Activated naive CD8-positive, alpha-beta T cell (primary cell): ENCODE data around the gene COX6A1.
A peak's percentile ranks its signal among the peaks of the same experiment; 100 is the strongest.

ENCODE experiments used
- H3K27ac Mint-ChIP-seq: one replicate; pipeline ENCODE4 v1.8.0; 2021; ENCODE audit warnings: mixed read lengths
- H3K27me3 Mint-ChIP-seq: one replicate; pipeline ENCODE4 v1.8.0; 2021; ENCODE audit warnings: mixed read lengths
- H3K36me3 Mint-ChIP-seq: one replicate; pipeline ENCODE4 v1.8.0; 2021; ENCODE audit warnings: mixed read lengths
- H3K4me1 Mint-ChIP-seq: one replicate; pipeline ENCODE4 v1.8.0; 2021; ENCODE audit warnings: low read depth, mixed read lengths
- H3K4me3 Mint-ChIP-seq: one replicate; pipeline ENCODE4 v1.8.0; 2021; ENCODE audit warnings: mild to moderate bottlenecking, mixed read lengths
- H3K9me3 Mint-ChIP-seq: one replicate; pipeline ENCODE4 v1.8.0; 2021; ENCODE audit warnings: low read depth, mixed read lengths

Gene COX6A1

DNA sequence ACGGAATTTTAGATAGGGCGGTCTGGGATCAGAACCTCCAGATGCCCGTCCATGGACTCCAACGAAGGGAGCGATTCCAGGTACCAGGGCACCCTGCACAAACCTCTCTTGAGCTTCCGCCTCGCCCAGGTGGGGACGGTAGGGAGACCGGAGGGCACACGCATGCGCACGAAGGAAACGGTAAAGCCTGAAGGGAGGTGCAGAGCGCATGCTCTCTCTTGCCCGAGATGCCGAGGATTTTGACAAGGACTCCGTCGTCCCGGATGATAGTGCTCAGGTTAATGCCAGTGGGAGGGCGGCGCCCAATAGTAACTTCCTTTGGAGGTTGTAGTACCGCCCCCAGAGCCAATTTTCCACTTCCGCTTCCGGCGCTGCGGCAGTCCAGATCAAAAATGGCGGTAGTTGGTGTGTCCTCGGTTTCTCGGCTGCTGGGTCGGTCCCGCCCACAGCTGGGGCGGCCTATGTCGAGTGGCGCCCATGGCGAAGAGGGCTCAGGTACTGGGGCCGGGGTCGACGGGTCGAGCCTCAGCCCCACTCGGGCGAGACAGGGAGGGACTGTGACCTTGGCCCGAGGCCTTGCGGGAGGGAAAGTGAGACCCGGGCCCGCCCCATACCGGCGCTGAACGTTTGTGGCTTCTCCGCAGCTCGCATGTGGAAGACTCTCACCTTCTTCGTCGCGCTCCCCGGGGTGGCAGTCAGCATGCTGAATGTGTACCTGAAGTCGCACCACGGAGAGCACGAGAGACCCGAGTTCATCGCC, at the start of gene COX6A1:
Gene COX6A1 (plus strand): TSS at position 379 of the 760 bp plus-strand sequence. CDS start 14 bp downstream, at position 393.
- H3K4me3 Mint-ChIP-seq, result peak within 1 kb of the TSS; percentile 99
- no peaks in the 10 kb centered on the region for H3K9me3 Mint-ChIP-seq
- H3K4me1 Mint-ChIP-seq, result peaks cover 33% of the 10 kb centered on the region
- no peaks in the 10 kb centered on the region for H3K36me3 Mint-ChIP-seq
- H3K27ac Mint-ChIP-seq, result peak within 1 kb of the TSS; percentile 98
- H3K27me3 Mint-ChIP-seq, result no peaks in the 10 kb centered on the region

DNA sequence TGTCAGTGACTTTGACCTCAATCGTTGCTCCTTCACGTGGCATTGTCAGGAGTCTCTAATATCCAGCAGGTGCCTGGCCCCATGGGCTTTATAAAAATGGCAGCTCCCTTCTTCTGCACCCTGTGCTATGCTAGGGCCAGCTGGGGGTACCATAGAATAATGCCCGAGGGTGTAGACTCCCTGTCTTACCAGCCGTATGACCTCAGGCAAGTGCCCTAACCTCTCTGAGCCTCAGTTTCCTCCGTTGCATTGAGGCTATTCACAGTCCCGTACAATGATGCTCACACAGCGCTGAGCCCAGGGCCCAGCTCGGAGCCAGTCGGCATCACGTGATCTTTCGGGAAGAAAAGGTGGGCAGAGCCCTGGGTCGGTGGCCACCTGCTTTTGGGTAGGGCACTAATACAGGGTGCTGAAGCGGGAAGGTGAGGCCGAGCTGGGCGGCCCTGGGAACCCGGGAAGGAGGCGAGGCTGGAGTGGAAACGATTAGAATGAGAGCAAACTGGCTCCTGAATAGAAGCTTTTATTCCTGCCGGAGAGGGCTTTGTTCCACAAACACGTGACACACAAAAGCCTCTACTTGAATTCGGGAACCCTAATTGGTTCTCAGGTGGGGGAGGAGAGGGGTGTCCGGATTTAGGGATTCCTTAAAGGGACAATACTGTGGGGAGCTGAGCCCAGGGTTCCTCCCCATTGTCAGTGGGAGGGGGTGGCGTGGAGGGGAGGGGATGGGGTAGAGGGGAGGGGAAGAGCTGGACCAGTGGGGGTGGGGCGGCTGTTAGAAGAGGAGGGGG, 49.0 kb upstream of the COX6A1 start:
- H3K9me3 Mint-ChIP-seq, result no peaks in the 10 kb centered on the region
- peaks cover 20% of the 10 kb centered on the region for H3K27me3 Mint-ChIP-seq
- no peak overlapping the region for H3K4me3 Mint-ChIP-seq
- H3K4me1 Mint-ChIP-seq, result peaks cover 2% of the 10 kb centered on the region
- H3K36me3 Mint-ChIP-seq, result no peaks in the 10 kb centered on the region
- H3K27ac Mint-ChIP-seq, result no peak overlapping the region

DNA sequence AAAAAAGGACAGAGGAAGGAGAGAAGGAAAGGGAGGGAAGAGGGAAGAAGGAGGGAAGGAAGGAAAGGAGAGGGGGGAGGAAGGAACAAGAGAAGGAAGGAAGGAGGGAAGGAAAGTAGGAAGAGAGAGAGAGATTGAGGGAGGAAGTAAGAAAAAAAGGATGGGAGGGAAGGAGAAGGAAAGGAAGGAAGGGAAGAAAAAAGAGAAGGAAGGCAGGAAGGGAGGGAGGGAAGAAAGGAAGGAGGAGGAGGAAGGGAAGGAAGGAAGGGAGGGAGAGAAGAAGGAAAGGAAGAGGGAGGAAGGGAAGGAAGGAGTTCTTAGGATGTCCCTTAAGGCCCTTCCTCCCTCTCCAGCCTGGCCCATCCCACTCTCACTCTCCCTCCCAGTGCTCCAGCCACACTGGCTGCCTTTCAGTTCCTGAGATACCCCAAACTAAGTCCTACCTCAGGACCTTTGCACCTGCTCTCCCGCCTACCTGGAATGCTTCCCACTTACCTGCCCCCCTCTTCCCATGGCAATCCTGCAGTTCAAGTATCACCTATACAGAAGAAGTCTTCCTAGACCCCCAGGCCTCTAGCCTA, 47.3 kb upstream of the COX6A1 start:
- Mint-ChIP-seq H3K9me3 (no peaks in the 10 kb centered on the region), H3K36me3 (no peaks in the 10 kb centered on the region), H3K27me3 (peaks cover 18% of the 10 kb centered on the region), H3K4me1 (peaks cover 4% of the 10 kb centered on the region), H3K27ac (no peak overlapping the region), H3K4me3 (no peak overlapping the region)

DNA sequence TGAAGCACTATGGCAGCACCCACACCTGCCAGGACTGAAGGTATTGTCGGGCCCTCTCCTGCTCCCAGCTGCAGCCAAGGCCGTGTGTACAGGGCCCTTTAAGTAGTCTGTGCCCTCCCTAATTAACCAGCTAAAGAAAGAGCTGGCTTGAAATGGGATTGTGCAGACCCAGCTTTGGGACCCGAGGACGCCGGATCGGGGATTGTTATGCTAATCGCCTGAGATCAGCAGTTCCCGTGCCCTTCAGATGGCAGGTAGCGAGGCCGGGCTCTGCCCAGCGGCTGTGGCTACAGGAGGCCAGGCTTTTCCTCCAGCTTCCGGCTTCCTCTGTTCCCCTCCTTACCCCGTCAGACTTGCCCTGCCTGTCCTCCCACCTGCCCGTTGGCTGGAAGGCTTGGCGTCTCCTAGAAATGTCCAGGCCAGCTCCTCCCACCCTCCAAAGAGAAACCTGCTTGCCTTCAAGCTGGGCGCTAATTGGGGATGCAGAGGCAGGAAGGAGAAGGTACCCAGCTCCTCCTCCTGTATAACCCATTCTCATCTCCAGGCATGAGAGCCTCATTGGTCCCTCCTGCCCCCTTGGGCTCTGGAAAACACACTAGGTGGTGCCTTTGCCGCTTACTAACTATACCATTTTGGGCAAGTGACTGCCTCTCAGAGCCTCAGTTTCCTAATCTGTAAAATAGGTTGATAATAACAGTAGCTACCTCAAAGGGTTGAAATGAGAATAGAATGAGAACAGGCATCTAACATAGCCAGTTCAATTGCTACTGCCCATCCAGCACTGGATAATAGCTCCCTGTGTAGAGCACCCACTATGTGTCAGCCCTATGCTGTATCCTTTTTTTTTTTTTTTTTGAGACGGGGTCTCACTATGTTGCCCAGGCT, 43.2 kb upstream of the COX6A1 start:
- Mint-ChIP-seq H3K36me3 (no peaks in the 10 kb centered on the region), H3K4me1 (peaks cover 2% of the 10 kb centered on the region), H3K27me3 (peaks cover 15% of the 10 kb centered on the region), H3K9me3 (no peaks in the 10 kb centered on the region), H3K27ac (no peak overlapping the region), H3K4me3 (no peak overlapping the region)

DNA sequence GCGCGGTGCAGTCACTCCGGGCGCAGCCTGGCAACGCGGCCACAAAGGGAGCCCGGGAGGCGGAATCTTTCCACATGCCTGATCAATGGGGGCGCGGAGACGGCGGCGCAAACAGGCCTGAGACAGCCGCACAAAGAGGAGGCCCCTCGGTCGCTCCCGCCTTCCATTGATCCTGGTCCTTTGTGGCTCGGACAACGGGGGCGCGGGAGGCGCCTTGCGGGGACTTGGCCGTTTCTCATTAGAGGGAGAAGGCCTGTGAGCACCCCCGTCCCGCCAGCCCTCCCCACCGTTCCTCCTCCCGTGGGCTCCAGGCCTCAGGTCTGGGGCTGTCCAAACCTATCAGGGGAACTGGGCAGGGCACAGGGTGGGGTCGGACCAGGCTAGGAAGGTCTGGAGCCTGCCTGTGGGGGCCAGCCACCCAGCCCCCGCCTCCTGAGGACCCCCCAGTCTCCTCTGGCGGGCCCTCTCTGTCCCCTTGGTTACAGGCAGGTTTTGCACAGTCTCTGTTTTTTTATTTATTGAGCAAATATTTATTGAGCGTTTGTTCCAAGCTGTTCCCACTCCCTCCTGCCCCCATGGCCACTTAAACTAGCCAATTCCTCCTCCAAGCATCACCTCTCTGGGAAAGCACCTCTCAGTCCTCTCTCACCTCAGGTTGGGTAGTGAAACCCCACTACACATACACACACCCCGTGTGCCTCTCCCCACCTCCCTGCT, 39.9 kb upstream of the COX6A1 start:
- Mint-ChIP-seq H3K36me3 (no peaks in the 10 kb centered on the region), H3K4me1 (peaks cover 2% of the 10 kb centered on the region), H3K27ac (no peak overlapping the region), H3K4me3 (no peak overlapping the region), H3K9me3 (no peaks in the 10 kb centered on the region), H3K27me3 (peaks cover 14% of the 10 kb centered on the region)

DNA sequence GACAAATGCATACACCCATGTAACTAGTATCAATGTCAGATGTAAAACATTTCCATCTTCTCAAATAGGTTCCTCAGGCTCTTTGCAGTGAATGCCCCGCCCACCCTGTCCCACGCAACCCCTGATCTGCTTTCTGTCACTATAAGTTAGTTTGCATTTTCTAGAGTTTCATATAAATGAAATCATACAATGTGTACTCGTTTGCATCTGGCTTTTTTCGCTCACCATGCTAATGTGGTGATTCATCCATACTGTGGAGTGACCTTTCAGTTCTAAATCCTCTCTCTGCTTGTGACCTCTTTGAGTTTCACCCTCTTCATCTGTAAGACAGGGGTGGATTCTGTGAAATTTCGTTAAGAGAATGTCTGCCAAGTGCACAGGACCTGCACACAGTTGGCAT, 38.4 kb upstream of the COX6A1 start:
- Mint-ChIP-seq H3K4me1 (peaks cover 3% of the 10 kb centered on the region), H3K4me3 (no peak overlapping the region), H3K36me3 (no peaks in the 10 kb centered on the region), H3K9me3 (no peaks in the 10 kb centered on the region), H3K27ac (no peak overlapping the region), H3K27me3 (peaks cover 14% of the 10 kb centered on the region)

DNA sequence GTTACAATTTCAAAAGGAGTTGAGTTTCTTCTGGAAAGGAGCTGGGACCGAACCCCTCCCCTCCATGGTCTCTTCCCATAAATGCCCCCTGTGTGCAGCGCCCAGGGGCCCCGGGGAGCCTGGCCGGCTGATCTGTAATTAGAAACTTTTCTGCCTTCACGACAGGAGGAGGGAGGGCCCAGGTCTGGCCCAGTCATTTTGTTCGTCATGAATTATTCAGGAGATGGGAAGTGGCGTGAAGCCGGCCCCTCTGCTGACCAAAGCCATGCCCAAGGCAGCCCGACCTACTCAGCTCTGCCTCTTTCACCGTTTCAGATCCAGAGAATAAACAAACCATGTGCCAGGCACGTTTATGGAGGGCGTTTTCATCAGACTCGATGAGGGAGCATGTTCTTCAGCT, 35.7 kb upstream of the COX6A1 start:
- Mint-ChIP-seq H3K36me3 (no peaks in the 10 kb centered on the region), H3K9me3 (no peaks in the 10 kb centered on the region), H3K4me1 (peaks cover 2% of the 10 kb centered on the region), H3K27ac (no peak overlapping the region), H3K4me3 (no peak overlapping the region), H3K27me3 (peaks cover 7% of the 10 kb centered on the region)

DNA sequence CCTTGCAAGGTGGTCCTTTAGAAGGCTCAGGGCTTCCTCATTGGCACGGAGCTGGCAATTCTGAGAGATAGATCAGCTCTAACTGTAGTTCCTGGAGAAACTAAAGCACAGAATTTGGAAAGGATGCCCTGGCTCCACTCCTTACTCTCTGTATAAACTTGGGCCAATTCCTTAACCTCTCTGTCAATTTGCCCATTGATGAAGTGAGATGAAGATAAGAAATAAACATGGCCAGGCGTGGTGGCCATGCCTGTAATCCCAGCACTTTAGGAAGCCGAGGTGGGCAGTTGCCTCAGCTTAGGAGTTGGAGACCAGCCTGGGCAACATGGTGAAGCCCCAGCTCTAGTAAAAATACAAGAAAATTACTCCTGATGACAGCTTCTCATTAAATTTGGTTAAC, 34.0 kb upstream of the COX6A1 start:
- H3K27me3 Mint-ChIP-seq, result peaks cover 5% of the 10 kb centered on the region
- no peaks in the 10 kb centered on the region for H3K36me3 Mint-ChIP-seq
- H3K4me1 Mint-ChIP-seq, result peaks cover 2% of the 10 kb centered on the region
- H3K9me3 Mint-ChIP-seq, result no peaks in the 10 kb centered on the region
- no peak overlapping the region for H3K27ac Mint-ChIP-seq
- H3K4me3 Mint-ChIP-seq, result no peak overlapping the region

DNA sequence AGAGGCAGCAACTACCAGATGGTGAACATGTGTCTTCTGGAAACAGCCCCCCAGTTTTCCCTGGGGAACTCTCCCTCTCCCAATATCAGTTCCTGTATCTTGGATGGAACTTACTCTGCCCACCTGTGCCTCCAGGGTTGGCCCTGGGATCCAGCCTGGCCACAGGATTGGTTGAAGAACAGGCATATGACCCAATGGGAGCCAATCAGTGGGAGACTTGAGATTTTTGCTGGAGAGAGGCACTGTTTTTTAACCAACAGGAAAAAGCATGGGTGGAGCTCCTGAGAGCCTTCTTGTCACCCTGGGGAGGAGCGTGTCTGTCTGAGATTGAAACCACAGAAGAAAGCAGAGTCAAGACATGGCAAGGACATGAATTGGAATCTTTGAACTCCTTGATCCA, 33.6 kb upstream of the COX6A1 start:
- H3K27me3 Mint-ChIP-seq, result peaks cover 5% of the 10 kb centered on the region
- H3K4me1 Mint-ChIP-seq, result peaks cover 2% of the 10 kb centered on the region
- no peak overlapping the region for H3K4me3 Mint-ChIP-seq
- H3K27ac Mint-ChIP-seq, result no peak overlapping the region
- H3K36me3 Mint-ChIP-seq, result no peaks in the 10 kb centered on the region
- H3K9me3 Mint-ChIP-seq, result no peaks in the 10 kb centered on the region

DNA sequence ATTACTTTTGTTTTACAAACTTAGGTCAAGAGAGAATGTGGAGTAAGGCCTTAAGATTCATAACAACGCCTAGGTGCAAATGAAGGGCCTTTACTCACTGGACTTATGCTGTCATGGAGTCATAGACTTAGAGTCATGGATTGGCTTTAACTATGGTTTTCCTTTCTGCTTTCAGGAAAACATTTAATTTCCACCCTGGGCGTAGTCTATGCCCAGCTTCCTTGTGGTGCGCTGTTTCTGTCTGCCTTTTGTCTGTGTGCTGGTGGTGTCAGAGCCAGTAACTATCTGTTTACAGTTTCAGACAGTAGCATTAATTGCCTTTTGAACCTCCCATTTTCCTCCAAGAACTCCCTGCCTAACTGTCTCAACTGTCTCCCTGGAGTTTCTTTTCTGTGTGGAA, 31.8 kb upstream of the COX6A1 start:
- H3K27me3 Mint-ChIP-seq, result no peaks in the 10 kb centered on the region
- peaks cover 2% of the 10 kb centered on the region for H3K4me1 Mint-ChIP-seq
- H3K36me3 Mint-ChIP-seq, result no peaks in the 10 kb centered on the region
- H3K27ac Mint-ChIP-seq, result no peak overlapping the region
- H3K9me3 Mint-ChIP-seq, result no peaks in the 10 kb centered on the region
- no peak overlapping the region for H3K4me3 Mint-ChIP-seq

DNA sequence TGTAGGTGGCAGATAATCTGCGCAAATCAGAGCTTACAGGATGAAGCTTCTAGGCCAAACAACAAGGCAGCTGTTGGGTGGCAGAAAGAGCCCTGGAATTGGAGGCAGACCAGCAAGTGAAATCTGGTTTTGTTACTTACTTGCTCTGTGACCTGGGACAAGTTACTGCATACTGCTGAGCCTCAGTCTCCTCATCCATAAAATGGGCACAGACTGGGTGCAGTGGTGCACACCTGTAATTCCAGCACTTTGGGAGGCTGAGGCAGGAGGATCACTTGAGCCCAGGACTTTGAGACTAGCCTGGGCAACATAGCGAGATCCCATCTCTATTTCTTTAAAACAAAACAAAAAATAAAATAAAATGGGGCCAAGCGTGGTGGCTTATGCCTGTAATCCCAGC, 31.4 kb upstream of the COX6A1 start:
- Mint-ChIP-seq H3K27me3 (no peaks in the 10 kb centered on the region), H3K9me3 (no peaks in the 10 kb centered on the region), H3K4me1 (peaks cover 2% of the 10 kb centered on the region), H3K36me3 (no peaks in the 10 kb centered on the region), H3K27ac (no peak overlapping the region), H3K4me3 (no peak overlapping the region)

DNA sequence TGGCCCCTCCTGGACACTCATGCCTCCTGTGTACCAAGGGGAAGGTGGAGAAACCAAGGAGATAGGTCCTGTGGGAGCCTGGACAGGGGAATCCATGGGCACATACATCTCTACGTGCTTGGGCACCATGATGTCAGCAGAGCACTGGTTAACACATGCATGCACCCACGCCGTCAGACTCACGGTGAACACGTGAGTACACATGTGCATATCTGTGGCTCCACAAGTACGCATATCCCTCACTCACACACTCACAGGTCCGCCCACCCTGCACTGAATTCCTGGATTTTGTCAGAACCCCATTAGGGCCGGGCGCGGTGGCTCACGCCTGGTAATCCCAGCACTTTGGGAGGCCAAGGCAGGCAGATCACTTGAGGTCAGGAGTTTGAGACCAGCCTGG, 29.1 kb upstream of the COX6A1 start:
- Mint-ChIP-seq H3K27ac (no peak overlapping the region), H3K27me3 (peaks cover 2% of the 10 kb centered on the region), H3K9me3 (no peaks in the 10 kb centered on the region), H3K36me3 (no peaks in the 10 kb centered on the region), H3K4me1 (peaks cover 2% of the 10 kb centered on the region), H3K4me3 (no peak overlapping the region)

DNA sequence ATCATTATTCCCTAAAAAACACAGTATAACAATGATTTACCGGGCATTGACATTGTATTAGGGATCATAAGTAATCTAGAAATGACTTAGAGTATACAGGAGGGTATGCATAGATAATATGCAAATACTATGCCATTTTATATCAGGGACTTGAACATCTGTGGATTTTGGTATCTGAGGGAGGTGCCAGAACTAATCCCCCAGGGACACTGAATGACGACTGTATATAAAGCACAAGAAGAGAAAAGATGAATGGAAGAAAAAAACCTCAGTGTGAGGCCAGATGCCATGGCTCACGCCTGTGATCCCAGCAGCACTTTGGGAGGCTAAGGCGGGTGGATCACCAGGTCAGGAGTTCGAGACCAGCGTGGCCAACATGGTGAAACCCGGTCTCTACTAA, 25.5 kb upstream of the COX6A1 start:
- Mint-ChIP-seq H3K9me3 (no peaks in the 10 kb centered on the region), H3K4me1 (no peaks in the 10 kb centered on the region), H3K27me3 (peaks cover 2% of the 10 kb centered on the region), H3K36me3 (no peaks in the 10 kb centered on the region), H3K4me3 (no peak overlapping the region), H3K27ac (no peak overlapping the region)
